Neural progenitor cell (in vitro differentiated cells): Measurements from ENCODE around the gene FAM135A. TPM values are rescaled to one million over a fixed set of nuclear protein-coding genes. Genes with fewer than 3 reads are reported as not detected.
"Not testable (repeated sequence)": the region's sequence is repeated elsewhere in the genome, so short reads cannot be mapped to it uniquely, and the experiment has no call there.

Experiments used
- DNase-seq: peaks from one replicate; pipeline ENCODE4 v3.0.0-alpha.2; 2016; ENCODE audit warnings: low spot score
- H2AFZ ChIP-seq: fragments of 200-600 bp; sonication (generic); replicated peaks from 2 replicates; pipeline ENCODE4 v1.6.1; 2016; ENCODE audit warnings: antibody characterized with exemption
- H3F3A ChIP-seq: fragments of 200-600 bp; sonication (generic); 2 replicates; pipeline ENCODE4 v1.6.1; 2016; ENCODE audit warnings: antibody characterized with exemption, low read depth
- H3K27ac ChIP-seq: fragments of 200-600 bp; sonication (generic); 2 replicates; pipeline ENCODE4 v1.5.1; 2016; ENCODE audit warnings: mild to moderate bottlenecking
- H3K27me3 ChIP-seq: fragments of 200-600 bp; sonication (generic); 2 replicates; pipeline ENCODE4 v1.6.1; 2016; ENCODE audit warnings: mild to moderate bottlenecking, moderate library complexity
- H3K36me3 ChIP-seq: fragments of 200-600 bp; sonication (generic); 2 replicates; pipeline ENCODE4 v1.5.1; 2016
- H3K4me1 ChIP-seq: fragments of 200-600 bp; sonication (generic); 2 replicates; pipeline ENCODE4 v1.6.1; 2016; ENCODE audit warnings: mixed run types
- H3K4me2 ChIP-seq: fragments of 200-600 bp; sonication (generic); 2 replicates; pipeline ENCODE4 v1.6.1; 2016
- H3K4me3 ChIP-seq: fragments of 200-600 bp; sonication (generic); 2 replicates; pipeline ENCODE4 v1.5.1; 2016
- H3K79me2 ChIP-seq: fragments of 200-600 bp; sonication (generic); 2 replicates; pipeline ENCODE4 v1.6.1; 2016; ENCODE audit warnings: low read depth
- H3K9ac ChIP-seq: fragments of 200-600 bp; sonication (generic); 2 replicates; pipeline ENCODE4 v1.6.1; 2016
- H3K9me3 ChIP-seq: fragments of 200-600 bp; sonication (generic); 2 replicates; pipeline ENCODE4 v1.5.1; 2016; ENCODE audit warnings: low read depth
- H4K20me1 ChIP-seq: fragments of 200-600 bp; sonication (generic); 2 replicates; pipeline ENCODE4 v1.6.1; 2016; ENCODE audit warnings: low read depth
- H3K27ac Mint-ChIP-seq: 3 replicates; pipeline ENCODE4 v1.8.0; 2021; ENCODE audit warnings: mixed read lengths
- H3K27me3 Mint-ChIP-seq: 2 replicates; pipeline ENCODE4 v1.8.0; 2022; ENCODE audit warnings: low read depth, mild to moderate bottlenecking, inconsistent platforms, moderate library complexity, mixed read lengths; ENCODE audit not compliant: insufficient read depth
- H3K36me3 Mint-ChIP-seq: 3 replicates; pipeline ENCODE4 v1.8.0; 2021; ENCODE audit warnings: mixed read lengths
- H3K4me1 Mint-ChIP-seq: 3 replicates; pipeline ENCODE4 v1.8.0; 2021; ENCODE audit warnings: mixed read lengths
- H3K4me3 Mint-ChIP-seq: 3 replicates; pipeline ENCODE4 v1.8.0; 2021; ENCODE audit warnings: mild to moderate bottlenecking, moderate library complexity, mixed read lengths
- H3K9me3 Mint-ChIP-seq: 3 replicates; pipeline ENCODE4 v1.8.0; 2020; ENCODE audit warnings: mixed read lengths
- CTCF ChIP-seq: fragments of 200-600 bp; sonication (generic); IDR thresholded peaks from 2 replicates; pipeline ENCODE4 v1.5.1; 2017; ENCODE audit warnings: antibody characterized with exemption, mild to moderate bottlenecking
- EZH2 ChIP-seq: fragments of 200-600 bp; sonication (generic); IDR thresholded peaks from 2 replicates; pipeline ENCODE4 v1.6.1; 2017; ENCODE audit warnings: antibody characterized with exemption, mild to moderate bottlenecking, moderate library complexity
- EZH2phosphoT487 ChIP-seq: fragments of 200-600 bp; sonication (generic); IDR thresholded peaks from 2 replicates; pipeline ENCODE4 v1.6.1; 2017; ENCODE audit warnings: antibody characterized with exemption
- total RNA-seq: library from RNA; depleted of rRNA; stranded (reverse); fragments of >200 nt; gene quantifications from 2 replicates; pipeline ENCODE4 v1.2.3, GENCODE V29; 2015; ENCODE audit warnings: low replicate concordance

FAM135A gene
- total RNA-seq, 1 donor from 2014 or later: 85.3 TPM

DNA sequence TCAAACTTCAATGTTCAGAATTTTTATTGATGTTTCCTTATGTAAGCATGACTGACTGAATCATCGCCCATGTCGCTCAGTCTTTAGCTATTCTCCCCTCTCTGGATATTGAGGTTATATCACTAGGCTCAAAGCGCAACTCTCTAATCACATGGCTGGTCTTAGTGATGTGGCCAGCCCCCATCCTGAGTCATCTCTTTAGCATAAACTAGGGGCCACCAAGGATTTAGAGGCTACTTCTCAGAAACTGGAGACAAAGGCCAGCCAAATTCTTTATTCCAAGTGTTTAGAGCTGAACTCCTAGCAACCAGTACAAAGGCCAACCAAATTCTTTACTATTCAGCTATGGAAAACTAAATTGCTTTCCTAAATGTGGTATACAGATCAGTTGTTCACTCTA is 61.4 kb downstream of the FAM135A start:
- Mint-ChIP-seq H3K9me3 (peaks cover 7% of the 10 kb centered on the region), H3K4me1 (peaks cover 37% of the 10 kb centered on the region), H3K27ac (peak overlapping the region; percentile 100), H3K36me3 (peaks cover 65% of the 10 kb centered on the region), H3K27me3 (peaks cover 5% of the 10 kb centered on the region), H3K4me3 (peak overlapping the region; percentile 65)
- Histone ChIP-seq H3K9me3 (no peaks in the 10 kb centered on the region), H2AFZ (no peak overlapping the region), H4K20me1 (no peaks in the 10 kb centered on the region), H3K27ac (peak overlapping the region; percentile 74), H3K79me2 (no peaks in the 10 kb centered on the region), H3F3A (no peaks in the 10 kb centered on the region), H3K4me2 (peak overlapping the region; percentile 74), H3K36me3 (peaks cover 22% of the 10 kb centered on the region), H3K4me3 (peak overlapping the region; percentile 32), H3K4me1 (peaks cover 26% of the 10 kb centered on the region), H3K9ac (no peak overlapping the region), H3K27me3 (no peaks in the 10 kb centered on the region)
- TF ChIP-seq EZH2phosphoT487 (no peak), EZH2 (no peak), CTCF (no peak)
- peak; percentile 89 for DNase-seq

DNA sequence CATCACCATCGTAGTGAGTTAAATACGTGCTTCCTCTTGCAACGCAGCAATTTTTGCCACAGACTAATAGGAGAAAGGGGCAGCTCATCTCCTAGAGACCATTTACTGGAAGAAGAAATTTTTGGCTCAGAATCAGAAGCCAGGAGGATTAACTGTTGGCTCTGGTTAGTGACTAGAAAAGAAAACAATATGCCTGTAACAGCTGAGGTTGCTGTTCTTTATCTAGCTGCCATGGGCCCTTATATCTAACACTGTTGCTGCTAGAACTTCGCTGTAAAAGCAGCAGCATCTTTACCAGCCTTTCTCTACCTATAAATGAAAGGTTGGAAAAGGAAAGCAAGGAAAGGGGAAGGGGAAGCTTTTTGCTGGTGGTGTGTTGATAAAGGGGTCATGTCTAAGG is 65.9 kb downstream of the FAM135A start:
- Histone ChIP-seq H3K4me2 (peak overlapping the region; percentile 45), H3K9ac (no peak overlapping the region), H3K79me2 (no peaks in the 10 kb centered on the region), H3K27me3 (no peaks in the 10 kb centered on the region), H3K4me1 (peaks cover 39% of the 10 kb centered on the region), H3K9me3 (no peaks in the 10 kb centered on the region), H3K27ac (peak overlapping the region; percentile 80), H2AFZ (no peak overlapping the region), H3K4me3 (no peak overlapping the region), H4K20me1 (no peaks in the 10 kb centered on the region), H3F3A (peaks cover 5% of the 10 kb centered on the region), H3K36me3 (peaks cover 33% of the 10 kb centered on the region)
- Mint-ChIP-seq H3K4me1 (peaks cover 33% of the 10 kb centered on the region), H3K36me3 (peaks cover 34% of the 10 kb centered on the region), H3K27me3 (peaks cover 5% of the 10 kb centered on the region), H3K9me3 (peaks cover 4% of the 10 kb centered on the region), H3K27ac (peak overlapping the region; percentile 99), H3K4me3 (no peak overlapping the region)
- TF ChIP-seq EZH2phosphoT487 (no peak), CTCF (no peak), EZH2 (no peak)
- peak; percentile 35 for DNase-seq

- not testable (repeated sequence) for H2AFZ ChIP-seq, H3K4me1 Mint-ChIP-seq
Measured at GRCh38 chr6:70486638-70487037, 73.3 kb downstream of the FAM135A start.

DNA sequence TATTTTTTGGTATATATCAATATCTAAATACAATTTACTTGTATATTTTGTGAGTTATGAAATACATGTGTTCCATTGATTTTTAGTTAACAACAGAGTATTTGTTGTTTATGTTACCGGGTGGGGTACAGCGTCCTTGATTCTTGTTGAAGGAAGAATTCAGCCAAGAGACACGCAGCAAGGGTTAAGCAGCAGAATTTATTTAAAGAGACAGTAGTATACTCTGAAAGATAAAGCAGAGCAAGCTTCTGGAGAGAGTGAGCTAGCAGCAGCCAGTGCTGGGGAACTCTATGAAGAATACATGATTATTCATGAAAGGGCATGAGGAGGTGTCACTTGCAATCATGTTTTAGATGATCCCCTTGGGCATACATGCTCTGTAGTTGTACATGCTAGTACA is 76.1 kb downstream of the FAM135A start:
- H3K4me3 ChIP-seq: no peak overlapping the region
- Mint-ChIP-seq H3K36me3 (peaks cover 28% of the 10 kb centered on the region), H3K27me3 (peaks cover 2% of the 10 kb centered on the region), H3K9me3 (no peaks in the 10 kb centered on the region), H3K4me1 (peaks cover 3% of the 10 kb centered on the region), H3K27ac (no peak overlapping the region), H3K4me3 (no peak overlapping the region)
- H3K27ac ChIP-seq: no peak overlapping the region
- peaks cover 15% of the 10 kb centered on the region for H3K36me3 ChIP-seq
- H3K4me2 ChIP-seq: no peak overlapping the region
- DNase-seq: no peak
- no peaks in the 10 kb centered on the region for H3K79me2 ChIP-seq
- H4K20me1 ChIP-seq: no peaks in the 10 kb centered on the region
- no peaks in the 10 kb centered on the region for H3F3A ChIP-seq
- no peaks in the 10 kb centered on the region for H3K9me3 ChIP-seq
- H2AFZ ChIP-seq: no peak overlapping the region
- TF ChIP-seq EZH2 (no peak), EZH2phosphoT487 (no peak), CTCF (no peak)
- peaks cover 3% of the 10 kb centered on the region for H3K4me1 ChIP-seq
- H3K9ac ChIP-seq: no peak overlapping the region
- H3K27me3 ChIP-seq: no peaks in the 10 kb centered on the region

More at GRCh38 chr6:70486638-70487037, 73.3 kb downstream of the FAM135A start:
- H3K27ac Mint-ChIP-seq, H3K9me3 ChIP-seq, H3K27ac ChIP-seq, H3K27me3 Mint-ChIP-seq, H3K27me3 ChIP-seq, H4K20me1 ChIP-seq, H3K9me3 Mint-ChIP-seq, H3K79me2 ChIP-seq, H3K4me2 ChIP-seq, H3K4me3 Mint-ChIP-seq, H3K9ac ChIP-seq, DNase-seq, H3F3A ChIP-seq, H3K4me3 ChIP-seq: not testable (repeated sequence)
- Histone ChIP-seq H3K4me1 (peaks cover 19% of the 10 kb centered on the region), H3K36me3 (peaks cover 25% of the 10 kb centered on the region)
- H3K36me3 Mint-ChIP-seq: peaks cover 36% of the 10 kb centered on the region
